HepG2 (cell line): Measurements from ENCODE around the gene TRH. TPM values are rescaled to one million over a fixed set of nuclear protein-coding genes. Genes with fewer than 3 reads are reported as not detected.

Experiments used
- EP300 ChIP-seq, 3 experiments: sonication (generic) in 1 of 3; formaldehyde crosslinking in 1 of 3; IDR thresholded peaks; 2 replicates each; pipeline versions ENCODE4 v1.5.1 to v1.6.1; 2011 to 2020; ENCODE audit warnings: low read depth in 2 of 3, low read length in 2 of 3, borderline replicate concordance in 1 of 3, improper control_type of control experiment in 1 of 3, mild to moderate bottlenecking in 1 of 3, missing genetic modification reagents in 1 of 3, moderate library complexity in 1 of 3
- FOXA1 ChIP-seq, 2 experiments: fragments of 450-650 bp in 1 of 2; sonication (generic) in 1 of 2; formaldehyde crosslinking in 1 of 2; IDR thresholded peaks; 2 replicates each; pipeline versions ENCODE4 v1.4.0 to v1.6.1; 2016 to 2020; ENCODE audit warnings: missing genetic modification reagents in 1 of 2
- FOXA3 ChIP-seq: IDR thresholded peaks from 2 replicates; pipeline ENCODE4 v1.6.1; 2016; ENCODE audit warnings: missing genetic modification reagents, missing compliant biosample characterization
- FOXK1 ChIP-seq: sonication (generic); formaldehyde crosslinking; IDR thresholded peaks from 2 replicates; pipeline ENCODE4 v1.4.0; 2020; ENCODE audit warnings: low read depth, missing genetic modification reagents, borderline replicate concordance
- FOXP1 ChIP-seq, 2 experiments: fragments of 450-650 bp in 1 of 2; IDR thresholded peaks; 2 replicates each; pipeline ENCODE4 v1.6.1; 2017 to 2018; ENCODE audit warnings: antibody characterized with exemption in 1 of 2
- HNRNPK ChIP-seq: fragments of 200-400 bp; formaldehyde crosslinking; IDR thresholded peaks from 2 replicates; pipeline ENCODE4 v1.6.1; 2018; ENCODE audit warnings: low read length, low read depth, moderate library complexity, mild to moderate bottlenecking; ENCODE audit not compliant: poor library complexity, severe bottlenecking
- ISL2 ChIP-seq: sonication (generic); formaldehyde crosslinking; IDR thresholded peaks from 2 replicates; pipeline ENCODE4 v1.5.0; 2020; ENCODE audit warnings: missing genetic modification reagents
- NCOA2 ChIP-seq: sonication (generic); formaldehyde crosslinking; IDR thresholded peaks from 2 replicates; pipeline ENCODE4 v1.8.0; 2022; ENCODE audit warnings: inconsistent platforms
- NFYC ChIP-seq: IDR thresholded peaks from 2 replicates; pipeline ENCODE4 v1.6.1; 2016; ENCODE audit warnings: missing genetic modification reagents, missing compliant biosample characterization
- NR2F1 ChIP-seq, 2 experiments: fragments of 450-650 bp in 1 of 2; formaldehyde crosslinking in 1 of 2; IDR thresholded peaks; 2 replicates each; pipeline versions ENCODE4 v1.5.0 to v1.6.1; 2016 to 2020; ENCODE audit warnings: mild to moderate bottlenecking in 1 of 2, missing compliant biosample characterization in 1 of 2, missing genetic modification reagents in 1 of 2, moderate library complexity in 1 of 2
- NR2F2 ChIP-seq: IDR thresholded peaks from 2 replicates; pipeline ENCODE4 v1.6.1; 2012; ENCODE audit warnings: low read depth, inconsistent platforms, borderline replicate concordance
- RARA ChIP-seq: IDR thresholded peaks from 2 replicates; pipeline ENCODE4 v1.6.1; 2016; ENCODE audit warnings: missing genetic modification reagents, missing compliant biosample characterization
- SOX13 ChIP-seq, 3 experiments: fragments of 450-650 bp in 1 of 3; sonication (generic) in 1 of 3; formaldehyde crosslinking in 1 of 3; IDR thresholded peaks in 2 of 3; conservative IDR thresholded peaks in 1 of 3; 2 replicates each; pipeline versions ENCODE4 v1.5.0 to v1.6.1; 2016 to 2020; ENCODE audit warnings: antibody characterized with exemption in 1 of 3, mild to moderate bottlenecking in 1 of 3, missing compliant biosample characterization in 1 of 3, missing genetic modification reagents in 1 of 3, moderate library complexity in 1 of 3
- SOX6 ChIP-seq, 2 experiments: fragments of 450-650 bp in 1 of 2; sonication (generic) in 1 of 2; formaldehyde crosslinking in 1 of 2; IDR thresholded peaks; 2 replicates each; pipeline versions ENCODE4 v1.4.0 to v1.6.1; 2017 to 2020; ENCODE audit warnings: antibody characterized with exemption in 1 of 2, mild to moderate bottlenecking in 1 of 2, missing genetic modification reagents in 1 of 2
- SP2 ChIP-seq: sonication (generic); formaldehyde crosslinking; IDR thresholded peaks from 2 replicates; pipeline ENCODE4 v1.5.1; 2020; ENCODE audit warnings: mild to moderate bottlenecking, missing genetic modification reagents
- SP5 ChIP-seq: IDR thresholded peaks from 2 replicates; pipeline ENCODE4 v1.6.1; 2016; ENCODE audit warnings: low read depth, borderline replicate concordance
- TCF7L2 ChIP-seq: IDR thresholded peaks from 2 replicates; pipeline ENCODE4 v1.6.1; 2011; ENCODE audit warnings: mild to moderate bottlenecking, low read depth, low read length, moderate library complexity
- THRA ChIP-seq: sonication (generic); formaldehyde crosslinking; IDR thresholded peaks from 2 replicates; pipeline ENCODE4 v1.4.0; 2020; ENCODE audit warnings: missing genetic modification reagents, borderline replicate concordance
- ZMYM2 ChIP-seq: sonication (generic); formaldehyde crosslinking; IDR thresholded peaks from 2 replicates; pipeline ENCODE4 v1.8.0; 2022; ENCODE audit warnings: mild to moderate bottlenecking, missing genetic modification reagents
- ZNF326 ChIP-seq: sonication (generic); formaldehyde crosslinking; IDR thresholded peaks from 2 replicates; pipeline ENCODE4 v1.4.0; 2020; ENCODE audit warnings: missing genetic modification reagents, borderline replicate concordance
- polyA plus RNA-seq, 8 experiments: library from polyadenylated mRNA; depleted of rRNA in 3 of 8; stranded (reverse) in 7 of 8; unstranded in 1 of 8; fragments of >200 nt; fragmentation: Illumina TruSeq in 4 of 8; extraction: Trizol in 4 of 8; gene quantifications; 2 replicates each; pipeline versions ENCODE4 v1.2.1 to v1.2.3, GENCODE V29; 2011 to 2016; ENCODE audit warnings: low read depth in 4 of 8, missing spikeins in 1 of 8, mixed read lengths in 1 of 8; ENCODE audit not compliant: insufficient read depth in 1 of 8
- total RNA-seq, 5 experiments: library from RNA; depleted of rRNA; stranded (reverse); fragments of >200 nt; fragmentation: Illumina TruSeq; extraction: Trizol; gene quantifications; 2 replicates each; pipeline ENCODE4 v1.2.3, GENCODE V29; 2016; ENCODE audit warnings: low read depth in 1 of 5
- TF ChIP-seq, protein P1 (sequence below): sonication (generic); formaldehyde crosslinking; IDR thresholded peaks from 2 replicates; pipeline ENCODE4 v1.4.0; 2020; ENCODE audit warnings: missing genetic modification reagents
- TF ChIP-seq, protein P2 (sequence below): sonication (generic); formaldehyde crosslinking; IDR thresholded peaks from 2 replicates; pipeline ENCODE4 v1.5.0; 2020; ENCODE audit warnings: mild to moderate bottlenecking, missing genetic modification reagents, borderline replicate concordance

Gene TRH
- total and polyA plus RNA-seq, 2 of the 13 experiments (the other 11 are each of a cell fraction or from before 2014, with no cell fraction given), result not detected

- peak in 1 of 2 experiments; percentile 69; a peak in 2 of 4 replicates for TF ChIP-seq EP300 (IDR thresholded peaks at IDR 0.05; ENCODE audit: low read depth in 2 of 2, low read length in 2 of 2)
- TF ChIP-seq EP300 (CRISPR knock-in tag; IDR thresholded peaks at IDR 0.05; ENCODE audit: borderline replicate concordance), result no peak; the same call in 1 of the 2 replicates
- TF ChIP-seq TCF7L2, result peak; percentile 18; the same call in 1 of the 2 replicates
- peak; percentile 47; the same call in 1 of the 2 replicates for TF ChIP-seq THRA (CRISPR knock-in tag)
- TF ChIP-seq NFYC (CRISPR knock-in tag), result peak; percentile 33; the same call in 1 of the 2 replicates
- TF ChIP-seq ZNF326 (CRISPR knock-in tag), result no peak
- no peak for TF ChIP-seq ZMYM2 (CRISPR knock-in tag)
- TF ChIP-seq SOX13 (IDR thresholded peaks at IDR 0.05), result no peak
- TF ChIP-seq SOX13 (CRISPR knock-in tag; conservative IDR thresholded peaks at IDR 0.05 in 1 of 2, IDR thresholded peaks at IDR 0.05 in 1 of 2), result peak in 1 of 2 experiments; percentile 26; a peak in 1 of 4 replicates
- TF ChIP-seq SOX6 (IDR thresholded peaks at IDR 0.05), result no peak
- TF ChIP-seq SOX6 (CRISPR knock-in tag; IDR thresholded peaks at IDR 0.05), result peak; percentile 49; the same call in 1 of the 2 replicates
- peak; percentile 80 for TF ChIP-seq NR2F2
- no peak for TF ChIP-seq SP2
- TF ChIP-seq SP5 (CRISPR knock-in tag), result 0 out of 2 replicates have a peak, but pooled peaks have one; percentile 25
- TF ChIP-seq FOXP1 (IDR thresholded peaks at IDR 0.05), result no peak
- TF ChIP-seq FOXP1 (CRISPR knock-in tag; IDR thresholded peaks at IDR 0.05), result peak; percentile 85
- peak; percentile 75 for TF ChIP-seq FOXA3 (CRISPR knock-in tag)
- peak; percentile 62 to 70 for TF ChIP-seq NR2F1 (CRISPR knock-in tag; IDR thresholded peaks at IDR 0.05)
- TF ChIP-seq, protein P1, sequence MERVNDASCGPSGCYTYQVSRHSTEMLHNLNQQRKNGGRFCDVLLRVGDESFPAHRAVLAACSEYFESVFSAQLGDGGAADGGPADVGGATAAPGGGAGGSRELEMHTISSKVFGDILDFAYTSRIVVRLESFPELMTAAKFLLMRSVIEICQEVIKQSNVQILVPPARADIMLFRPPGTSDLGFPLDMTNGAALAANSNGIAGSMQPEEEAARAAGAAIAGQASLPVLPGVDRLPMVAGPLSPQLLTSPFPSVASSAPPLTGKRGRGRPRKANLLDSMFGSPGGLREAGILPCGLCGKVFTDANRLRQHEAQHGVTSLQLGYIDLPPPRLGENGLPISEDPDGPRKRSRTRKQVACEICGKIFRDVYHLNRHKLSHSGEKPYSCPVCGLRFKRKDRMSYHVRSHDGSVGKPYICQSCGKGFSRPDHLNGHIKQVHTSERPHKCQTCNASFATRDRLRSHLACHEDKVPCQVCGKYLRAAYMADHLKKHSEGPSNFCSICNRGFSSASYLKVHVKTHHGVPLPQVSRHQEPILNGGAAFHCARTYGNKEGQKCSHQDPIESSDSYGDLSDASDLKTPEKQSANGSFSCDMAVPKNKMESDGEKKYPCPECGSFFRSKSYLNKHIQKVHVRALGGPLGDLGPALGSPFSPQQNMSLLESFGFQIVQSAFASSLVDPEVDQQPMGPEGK (CRISPR knock-in tag), result peak; percentile 34; the same call in 1 of the 2 replicates
- TF ChIP-seq ISL2 (CRISPR knock-in tag), result peak; percentile 48; the same call in 1 of the 2 replicates
- TF ChIP-seq, protein P2, sequence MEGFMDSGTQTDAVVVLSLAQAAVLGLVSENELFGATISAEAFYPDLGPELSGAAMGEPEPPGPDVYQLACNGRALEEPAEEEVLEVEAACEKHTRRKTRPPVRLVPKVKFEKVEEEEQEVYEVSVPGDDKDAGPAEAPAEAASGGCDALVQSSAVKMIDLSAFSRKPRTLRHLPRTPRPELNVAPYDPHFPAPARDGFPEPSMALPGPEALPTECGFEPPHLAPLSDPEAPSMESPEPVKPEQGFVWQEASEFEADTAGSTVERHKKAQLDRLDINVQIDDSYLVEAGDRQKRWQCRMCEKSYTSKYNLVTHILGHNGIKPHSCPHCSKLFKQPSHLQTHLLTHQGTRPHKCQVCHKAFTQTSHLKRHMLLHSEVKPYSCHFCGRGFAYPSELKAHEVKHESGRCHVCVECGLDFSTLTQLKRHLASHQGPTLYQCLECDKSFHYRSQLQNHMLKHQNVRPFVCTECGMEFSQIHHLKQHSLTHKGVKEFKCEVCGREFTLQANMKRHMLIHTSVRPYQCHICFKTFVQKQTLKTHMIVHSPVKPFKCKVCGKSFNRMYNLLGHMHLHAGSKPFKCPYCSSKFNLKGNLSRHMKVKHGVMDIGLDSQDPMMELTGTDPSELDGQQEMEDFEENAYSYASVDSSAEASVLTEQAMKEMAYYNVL, result peak; percentile 96; the same call in 1 of the 2 replicates
- peak; percentile 67 for TF ChIP-seq RARA (CRISPR knock-in tag)
- TF ChIP-seq HNRNPK, result peak; percentile 83
- TF ChIP-seq FOXK1, result peak; percentile 35; the same call in 1 of the 2 replicates
- no peak; the same call in 1 of the 2 replicates for TF ChIP-seq FOXA1 (IDR thresholded peaks at IDR 0.05)
- TF ChIP-seq FOXA1 (CRISPR knock-in tag; IDR thresholded peaks at IDR 0.05), result peak; percentile 65
- peak; percentile 49 for TF ChIP-seq NCOA2 (CRISPR knock-in tag)
These were observed 3.0 kb upstream of the TRH start (continued) for GRCh38 chr3:129971351-129972052.
